Transverse colon (tissue), 4 donors: ENCODE results near the gene SEMA4G. TPM values are rescaled to one million over a fixed set of nuclear protein-coding genes. Genes with fewer than 3 reads are reported as not detected.
A peak's percentile ranks its signal among the peaks of the same experiment; 100 is the strongest.

Experiments
- DNase-seq: peaks from one replicate; pipeline ENCODE4 v3.0.0-alpha.2; 2019
- H3K27ac ChIP-seq, 4 donors: fragments of 200-600 bp; sonication (generic); 2 replicates each; pipeline ENCODE4 v1.5.1; 2016 to 2018; ENCODE audit warnings: inconsistent platforms in 4 of 4
- H3K27me3 ChIP-seq: fragments of 200-600 bp; sonication (generic); 2 replicates; pipeline ENCODE4 v1.5.1; 2017; ENCODE audit warnings: inconsistent platforms
- H3K36me3 ChIP-seq, 4 donors: fragments of 200-600 bp; sonication (generic); 2 replicates each; pipeline ENCODE4 v1.5.1; 2017 to 2019; ENCODE audit warnings: inconsistent platforms in 4 of 4
- H3K4me1 ChIP-seq, 4 donors: fragments of 200-600 bp; sonication (generic); 2 replicates each; pipeline ENCODE4 v1.5.1; 2017 to 2020; ENCODE audit warnings: inconsistent platforms in 4 of 4
- H3K4me3 ChIP-seq, 4 donors: fragments of 200-600 bp; sonication (generic); 1 replicate in 1 of 4; 2 replicates in 3 of 4; pipeline versions ENCODE4 v1.5.1 to v1.6.1; 2017 to 2019; ENCODE audit warnings: inconsistent platforms in 4 of 4
- H3K9me3 ChIP-seq, 2 donors: fragments of 200-600 bp; sonication (generic); 2 replicates each; pipeline ENCODE4 v1.5.1; 2017 to 2019; ENCODE audit warnings: inconsistent platforms in 2 of 2
- CTCF ChIP-seq, 5 experiments: fragments of 200-600 bp in 3 of 5; fragments of 450-650 bp in 2 of 5; sonication (generic) in 3 of 5; IDR thresholded peaks; 1 replicate in 2 of 5; 2 replicates in 3 of 5; pipeline ENCODE4 v1.5.1; 2016 to 2017; ENCODE audit warnings: antibody characterized with exemption in 5 of 5, inconsistent platforms in 3 of 5, mild to moderate bottlenecking in 2 of 5, moderate library complexity in 1 of 5
- EP300 ChIP-seq: sonication (generic); formaldehyde crosslinking; IDR thresholded peaks from one replicate; pipeline ENCODE4 v1.6.1; 2017; ENCODE audit warnings: antibody characterized with exemption, low read depth
- POLR2A ChIP-seq: fragments of 450-650 bp; IDR thresholded peaks from one replicate; pipeline ENCODE4 v1.6.1; 2016; ENCODE audit warnings: antibody characterized with exemption, mild to moderate bottlenecking, moderate library complexity
- POLR2AphosphoS5 ChIP-seq, 3 donors: sonication (generic); formaldehyde crosslinking; IDR thresholded peaks; one replicate each; pipeline ENCODE4 v1.6.1; 2016; ENCODE audit warnings: antibody characterized with exemption in 3 of 3
- WGBS, 2 donors: methylation state at CpG; one replicate each; pipeline ENCODE4 v1.1.5; 2018; ENCODE audit warnings: low coverage in 1 of 2; 5-methylcytosine and 5-hydroxymethylcytosine counted together
- in situ Hi-C, 4 donors: fragments of 200-750 bp; cut with MboI; loops; one replicate each; pipeline versions ENCODE4 v1.15.0 to v1.15.1; 2017; ENCODE audit warnings: low sequenced_read_pairs in 3 of 4, low pct_ligation_motif_present in 1 of 4, low pct_unique_long_range_greater_than_20kb in 1 of 4
- intact Hi-C: fragments of 100-400 bp; cut with DNase I; formaldehyde crosslinking; loops from one replicate; pipeline ENCODE4 v1.15.1; 2023; ENCODE audit warnings: low total_unique reads
- total RNA-seq, 4 donors: library from RNA; depleted of rRNA; stranded (reverse); fragments of >200 nt; gene quantifications; one replicate each; pipeline ENCODE4 v1.1.0, GENCODE V29; 2016

The SEMA4G gene
- total RNA-seq, 4 donors from 2014 or later, result 94.0 to 221 (median 121) TPM

GRCh38 chr10:100930368-100930767 lies 38.9 kb upstream of the SEMA4G start:
- Histone ChIP-seq H3K4me1 (no peaks in the 10 kb centered on the region), H3K27me3 (no peaks in the 10 kb centered on the region), H3K9me3 (no peaks in the 10 kb centered on the region), H3K27ac (no peak overlapping the region), H3K36me3 (peaks cover 0 to 80% (median 34%) of the 10 kb centered on the region in 4 donors), H3K4me3 (no peak overlapping the region)
- intact Hi-C loops (no loop called here), in situ Hi-C loops (no loop called here)
- DNase-seq, result no peak
- TF ChIP-seq CTCF (IDR thresholded peaks at IDR 0.05), result no peak
- no peak for TF ChIP-seq EP300
- TF ChIP-seq POLR2A, result no peak
- TF ChIP-seq POLR2AphosphoS5 (IDR thresholded peaks at IDR 0.05), result no peak

GRCh38 chr10:100934084-100934659 lies 35.1 kb upstream of the SEMA4G start:
- no peak for TF ChIP-seq POLR2A
- TF ChIP-seq CTCF (IDR thresholded peaks at IDR 0.05), result peak; percentile 21 to 45 (median 38)
- in situ Hi-C loops, result no loop called here

GRCh38 chr10:100939763-100940344 lies 29.4 kb upstream of the SEMA4G start:
- H3K36me3 ChIP-seq, result peaks cover 0 to 62% (median 30%) of the 10 kb centered on the region in 4 donors
- TF ChIP-seq EP300, result no peak
- no peak for TF ChIP-seq POLR2AphosphoS5 (IDR thresholded peaks at IDR 0.05)
- no peak for TF ChIP-seq CTCF (IDR thresholded peaks at IDR 0.05)
- TF ChIP-seq POLR2A, result no peak

More at GRCh38 chr10:100934084-100934659, 35.1 kb upstream of the SEMA4G start:
- Histone ChIP-seq H3K27ac (no peak overlapping the region), H3K27me3 (no peaks in the 10 kb centered on the region), H3K36me3 (peaks cover 0 to 74% (median 28%) of the 10 kb centered on the region in 4 donors), H3K4me1 (no peaks in the 10 kb centered on the region), H3K4me3 (no peak overlapping the region), H3K9me3 (no peaks in the 10 kb centered on the region)
- intact Hi-C loops, result no loop called here
- 93 to 95% methylated on average over 3 of the region's 3 CpGs for WGBS, 2 donors
- no peak for DNase-seq

GRCh38 chr10:100942229-100942628 lies 27.1 kb upstream of the SEMA4G start:
- WGBS, 2 donors, result 98 to 100% methylated on average over 2 to 3 of the region's 3 CpGs
- Histone ChIP-seq H3K27me3 (no peaks in the 10 kb centered on the region), H3K4me1 (no peaks in the 10 kb centered on the region), H3K27ac (no peak overlapping the region), H3K36me3 (peaks cover 0 to 81% (median 36%) of the 10 kb centered on the region in 4 donors), H3K9me3 (no peaks in the 10 kb centered on the region), H3K4me3 (no peak overlapping the region)
- no peak for DNase-seq
- in situ Hi-C loops (no loop called here), intact Hi-C loops (no loop called here)
- TF ChIP-seq EP300 (no peak), POLR2A (no peak), CTCF (IDR thresholded peaks at IDR 0.05) (no peak), POLR2AphosphoS5 (IDR thresholded peaks at IDR 0.05) (no peak)

More at GRCh38 chr10:100939763-100940344, 29.4 kb upstream of the SEMA4G start:
- H3K9me3 ChIP-seq, result no peaks in the 10 kb centered on the region
- intact Hi-C loops, result loop anchor here (1.0 kb wide), 1 partner anchor 25 kb away; no protein-coding TSS in a partner anchor
- H3K4me1 ChIP-seq, result no peaks in the 10 kb centered on the region
- H3K27me3 ChIP-seq, result no peaks in the 10 kb centered on the region
- no peak overlapping the region for H3K4me3 ChIP-seq
- H3K27ac ChIP-seq, result no peak overlapping the region
- no peak for DNase-seq
- in situ Hi-C loops, result no loop called here
